H1 (cell line): Measurements from ENCODE around the gene FBXO34. TPM values are rescaled to one million over a fixed set of nuclear protein-coding genes. Genes with fewer than 3 reads are reported as not detected.

Experiments used
- CTCF ChIA-PET: fragments of 300-600 bp; sonication (Branson Sonifier 250); formaldehyde crosslinking; loops from one replicate; lab custom pipeline; 2021; ENCODE audit not compliant: partially characterized antibody; lab: Charles Lee
- POLR2A ChIA-PET: fragments of 300-600 bp; sonication (Branson Sonifier 250); formaldehyde crosslinking; loops from one replicate; lab custom pipeline; 2021; ENCODE audit warnings: inconsistent platforms; ENCODE audit not compliant: partially characterized antibody; lab: Charles Lee
- DNase-seq, 2 experiments: peaks; one replicate each; pipeline versions ENCODE4 v3.0.0 to v3.0.0-alpha.2; 2010 to 2022; ENCODE audit warnings: low spot score in 2 of 2, low read depth in 1 of 2, mixed read lengths in 1 of 2
- FAIRE-seq: peaks from 2 replicates; lab custom pipeline; 2011; peaks lifted over from hg19 to GRCh38; lab: Jason Lieb, UNC
- H2AFZ ChIP-seq: 2 replicates; pipeline ENCODE4 v1.8.1; 2012; ENCODE audit warnings: low read length, inconsistent platforms
- H2AK5ac ChIP-seq: 2 replicates; pipeline ENCODE4 v1.6.1; 2013; ENCODE audit warnings: low read depth, low read length
- H2BK120ac ChIP-seq: replicated peaks from 2 replicates; pipeline ENCODE3; 2013; ENCODE audit warnings: low read depth, low read length, inconsistent platforms
- H2BK12ac ChIP-seq: 2 replicates; pipeline ENCODE4 v1.6.1; 2013; ENCODE audit warnings: low read depth, low read length
- H2BK15ac ChIP-seq: 2 replicates; pipeline ENCODE4 v1.6.1; 2013; ENCODE audit warnings: low read length
- H2BK20ac ChIP-seq: 2 replicates; pipeline ENCODE4 v1.6.1; 2013; ENCODE audit warnings: low read length
- H2BK5ac ChIP-seq: 2 replicates; pipeline ENCODE4 v1.6.1; 2013; ENCODE audit warnings: low read depth, low read length
- H3K14ac ChIP-seq: 2 replicates; pipeline ENCODE4 v1.6.1; 2013; ENCODE audit warnings: inconsistent platforms; ENCODE audit not compliant: insufficient read length
- H3K18ac ChIP-seq: 2 replicates; pipeline ENCODE4 v1.6.1; 2013; ENCODE audit warnings: low read length; ENCODE audit errors: extremely low read depth
- H3K23ac ChIP-seq: 2 replicates; pipeline ENCODE4 v1.6.1; 2013; ENCODE audit warnings: inconsistent platforms; ENCODE audit not compliant: insufficient read length
- H3K23me2 ChIP-seq: 2 replicates; pipeline ENCODE4 v1.6.1; 2013; ENCODE audit warnings: low read depth, low read length
- H3K27ac ChIP-seq: 2 replicates; pipeline ENCODE4 v1.6.1; 2011; ENCODE audit warnings: low read depth, low read length, inconsistent platforms
- H3K27me3 ChIP-seq, 4 experiments: replicated peaks in 1 of 4; 1 replicate in 1 of 4; 2 replicates in 3 of 4; pipeline versions ENCODE4 v1.6.1 to v1.8.1; 2011 to 2013; ENCODE audit warnings: low read length in 3 of 4, mild to moderate bottlenecking in 3 of 4, inconsistent platforms in 2 of 4, mixed read lengths in 2 of 4, moderate library complexity in 1 of 4; ENCODE audit not compliant: control insufficient read depth in 3 of 4, insufficient read depth in 3 of 4; ENCODE audit errors: extremely low read depth in 1 of 4
- H3K36me3 ChIP-seq, 4 experiments: 2 replicates each; pipeline versions ENCODE4 v1.6.1 to v1.8.1; 2011 to 2013; ENCODE audit warnings: mild to moderate bottlenecking in 4 of 4, low read length in 3 of 4, moderate library complexity in 2 of 4, control low read depth in 1 of 4, inconsistent platforms in 1 of 4; ENCODE audit not compliant: insufficient read depth in 4 of 4, control insufficient read depth in 2 of 4
- H3K4ac ChIP-seq: replicated peaks from 2 replicates; pipeline ENCODE3; 2013; ENCODE audit warnings: low read length, low read depth, mixed read lengths, inconsistent platforms; ENCODE audit not compliant: insufficient read length
- H3K4me1 ChIP-seq, 4 experiments: replicated peaks in 1 of 4; 1 replicate in 1 of 4; 2 replicates in 3 of 4; pipeline versions ENCODE4 v1.6.1 to v1.8.1; 2011 to 2013; ENCODE audit warnings: low read length in 3 of 4, inconsistent platforms in 2 of 4, mixed read lengths in 1 of 4; ENCODE audit not compliant: insufficient read depth in 4 of 4, control insufficient read depth in 3 of 4
- H3K4me2 ChIP-seq, 2 experiments: 2 replicates each; pipeline versions ENCODE4 v1.6.1 to v1.8.1; 2011 to 2013; ENCODE audit warnings: low read depth in 2 of 2, low read length in 2 of 2, control low read depth in 1 of 2, inconsistent platforms in 1 of 2, mild to moderate bottlenecking in 1 of 2; ENCODE audit not compliant: insufficient read depth in 1 of 2
- H3K4me3 ChIP-seq, 4 experiments: fragments of 200-600, 300-600 bp in 1 of 4; sonication (generic), shearing (Covaris generic), sonication (Bioruptor Twin) in 1 of 4; 2 replicates each; pipeline versions ENCODE4 v1.5.1 to v1.8.1; 2011 to 2016; ENCODE audit warnings: low read length in 4 of 4, low read depth in 3 of 4, control low read depth in 2 of 4, inconsistent platforms in 2 of 4, mild to moderate bottlenecking in 2 of 4, mixed read lengths in 1 of 4, moderate library complexity in 1 of 4; ENCODE audit not compliant: insufficient read depth in 2 of 4; ENCODE audit errors: extremely low read depth in 1 of 4
- H3K56ac ChIP-seq: replicated peaks from 2 replicates; pipeline ENCODE3; 2013; ENCODE audit warnings: low read depth, mild to moderate bottlenecking, mixed read lengths, low read length, inconsistent platforms; ENCODE audit not compliant: insufficient read length
- H3K79me1 ChIP-seq: 2 replicates; pipeline ENCODE4 v1.6.1; 2013; ENCODE audit warnings: low read depth, low read length, control low read depth
- H3K79me2 ChIP-seq, 2 experiments: 2 replicates each; pipeline versions ENCODE4 v1.6.1 to v1.8.1; 2012 to 2013; ENCODE audit warnings: low read length in 2 of 2, mild to moderate bottlenecking in 2 of 2, inconsistent platforms in 1 of 2; ENCODE audit not compliant: insufficient read depth in 2 of 2, control insufficient read depth in 1 of 2
- H3K9ac ChIP-seq, 4 experiments: replicated peaks in 1 of 4; 1 replicate in 1 of 4; 2 replicates in 3 of 4; pipeline versions ENCODE4 v1.6.1 to v1.8.1; 2011 to 2013; ENCODE audit warnings: low read depth in 3 of 4, low read length in 3 of 4, control low read depth in 2 of 4, mild to moderate bottlenecking in 2 of 4, moderate library complexity in 2 of 4, inconsistent platforms in 1 of 4; ENCODE audit errors: extremely low read depth in 1 of 4
- H3K9me3 ChIP-seq, 2 experiments: 2 replicates each; pipeline versions ENCODE4 v1.6.1 to v1.8.1; 2012 to 2013; ENCODE audit warnings: mild to moderate bottlenecking in 2 of 2, moderate library complexity in 2 of 2, control low read depth in 1 of 2, inconsistent platforms in 1 of 2, low read depth in 1 of 2, low read length in 1 of 2, mixed read lengths in 1 of 2; ENCODE audit not compliant: insufficient read depth in 2 of 2
- H4K20me1 ChIP-seq, 2 experiments: replicated peaks in 1 of 2; 2 replicates each; pipeline versions ENCODE3 to v1.8.1; 2011 to 2013; ENCODE audit warnings: inconsistent platforms in 2 of 2, low read length in 2 of 2, mild to moderate bottlenecking in 1 of 2; ENCODE audit not compliant: insufficient read depth in 2 of 2, control insufficient read depth in 1 of 2
- H4K5ac ChIP-seq: 2 replicates; pipeline ENCODE4 v1.6.1; 2013; ENCODE audit warnings: low read length, low read depth, mixed read lengths, inconsistent platforms; ENCODE audit not compliant: insufficient read length
- H4K8ac ChIP-seq: 2 replicates; pipeline ENCODE4 v1.8.0; 2013; ENCODE audit warnings: mild to moderate bottlenecking, moderate library complexity, low read length, inconsistent platforms; ENCODE audit not compliant: insufficient read depth; ENCODE audit errors: extremely low read depth
- H4K91ac ChIP-seq: replicated peaks from 2 replicates; pipeline ENCODE3; 2013; ENCODE audit warnings: low read length, mixed read lengths, inconsistent platforms; ENCODE audit not compliant: insufficient read length
- BACH1 ChIP-seq: IDR thresholded peaks from 2 replicates; pipeline ENCODE4 v1.6.1; 2012; ENCODE audit warnings: low read length, improper control_type of control experiment
- BRCA1 ChIP-seq: IDR thresholded peaks from 2 replicates; pipeline ENCODE4 v1.6.1; 2012; ENCODE audit warnings: low read depth, low read length, improper control_type of control experiment
- HDAC6 ChIP-seq: IDR thresholded peaks from one replicate; pipeline ENCODE4 v1.7.1; 2012; ENCODE audit warnings: low read depth, mild to moderate bottlenecking, inconsistent platforms, low read length, moderate library complexity
- KDM1A ChIP-seq: fragments of 200-600, 300-600 bp; sonication (generic); IDR thresholded peaks from 2 replicates; pipeline ENCODE4 v1.7.1; 2016; ENCODE audit warnings: mild to moderate bottlenecking, low read length, borderline replicate concordance
- NANOG ChIP-seq: IDR thresholded peaks from 2 replicates; pipeline ENCODE4 v1.6.1; 2011; ENCODE audit warnings: low read length, low read depth, mild to moderate bottlenecking, inconsistent platforms; ENCODE audit not compliant: insufficient read depth, poor library complexity, severe bottlenecking
- RNF2 ChIP-seq: fragments of 200-900, 300-1000 bp; sonication (generic); IDR thresholded peaks from 2 replicates; pipeline ENCODE4 v1.7.1; 2016; ENCODE audit warnings: borderline replicate concordance, low read depth, mild to moderate bottlenecking, antibody characterized with exemption, low read length; ENCODE audit not compliant: poor library complexity, severe bottlenecking; ENCODE audit errors: missing control alignments
- SAP30 ChIP-seq: fragments of 300-600 bp; sonication (generic); IDR thresholded peaks from 2 replicates; pipeline ENCODE4 v1.7.1; 2012; ENCODE audit warnings: low read length, moderate library complexity, mild to moderate bottlenecking, inconsistent platforms; ENCODE audit not compliant: insufficient read depth, insufficient replicate concordance
- SIN3A ChIP-seq, 2 experiments: IDR thresholded peaks in 1 of 2; conservative IDR thresholded peaks in 1 of 2; 2 replicates each; pipeline ENCODE4 v1.6.1; 2011 to 2012; ENCODE audit warnings: low read length in 2 of 2, improper control_type of control experiment in 1 of 2, low read depth in 1 of 2, mild to moderate bottlenecking in 1 of 2
- TAF7 ChIP-seq: optimal IDR thresholded peaks from 2 replicates; pipeline ENCODE3; 2011; ENCODE audit warnings: low read depth, mild to moderate bottlenecking, inconsistent platforms, low read length, moderate library complexity, borderline replicate concordance
- WGBS, 2 experiments: shearing (Covaris generic) in 1 of 2; methylation state at CpG; one replicate each; pipeline versions ENCODE4 v1.1.6 to v1.1.7; 2013 to 2015; ENCODE audit warnings: low lambda C conversion rate in 2 of 2, mixed read lengths in 2 of 2, inconsistent platforms in 1 of 2, low coverage in 1 of 2, missing lambda C conversion rate in 1 of 2; ENCODE audit not compliant: insufficient replicate concordance in 2 of 2, insufficient coverage in 1 of 2, insufficient read length in 1 of 2; ENCODE audit errors: extremely low coverage in 1 of 2, missing lambda C conversion rate in 1 of 2; 5-methylcytosine and 5-hydroxymethylcytosine counted together
- polyA plus RNA-seq, 7 experiments: library from polyadenylated mRNA; depleted of rRNA in 3 of 7; stranded (reverse) in 5 of 7; unstranded in 2 of 7; fragments of >200 nt in 5 of 7; fragments of 200-250 nt in 2 of 7; gene quantifications; 1 replicate in 5 of 7; 2 replicates in 1 of 7; 4 replicates in 1 of 7; pipeline versions ENCODE4 v1.2.1 to v1.2.3, GENCODE V29; 2011 to 2013; ENCODE audit warnings: missing spikeins in 2 of 7, mixed read lengths in 2 of 7
- total RNA-seq: library from RNA; stranded (reverse); fragmentation: NEBNext Ultra II Directional; extraction: Animal tissue kit (Norgen Biotek cat#: 25700); gene quantifications from 2 replicates; pipeline ENCODE4 v1.2.1, GENCODE V29; 2021

The FBXO34 gene
- total and polyA plus RNA-seq, 2 of the 8 experiments (the other 6 are each of a cell fraction or from before 2014, with no cell fraction given): 7.0 to 14.4 TPM

DNA sequence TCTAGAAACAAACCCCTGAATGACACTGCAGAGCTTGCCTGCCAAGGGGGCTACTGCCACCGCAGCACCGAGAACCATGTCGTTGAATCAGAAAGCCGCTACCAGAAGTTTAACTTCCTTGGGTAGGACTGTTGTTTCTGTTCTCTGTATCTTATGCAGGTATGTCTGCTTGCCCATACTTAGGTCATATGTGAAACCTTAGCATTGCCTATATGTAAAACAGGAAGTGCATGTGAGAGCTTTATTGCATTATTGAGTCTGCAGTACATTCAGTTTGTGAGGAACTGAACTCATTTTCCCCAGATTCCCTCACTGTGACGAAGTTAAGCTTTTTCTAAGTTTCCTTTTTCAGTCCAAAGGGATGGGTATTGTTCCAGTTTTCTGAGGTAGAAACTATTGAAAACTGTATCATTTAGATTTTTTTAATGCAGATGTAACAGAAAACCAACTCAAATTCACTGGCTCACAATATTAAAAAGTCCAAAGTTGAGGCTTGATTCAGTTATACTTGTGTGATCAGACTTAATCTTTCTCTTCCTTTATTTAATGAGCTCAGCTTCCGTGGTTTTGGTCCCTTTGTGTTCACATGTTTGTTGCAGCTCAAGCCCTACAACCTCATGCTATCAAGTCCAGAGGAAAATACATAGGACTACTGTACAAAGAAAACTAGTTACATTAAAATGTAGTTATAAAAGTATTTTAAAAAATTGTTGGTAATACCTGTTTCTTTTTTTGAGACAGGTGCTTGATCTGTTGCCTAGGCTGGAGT, 6.9 kb downstream of the FBXO34 start:
- Histone ChIP-seq H2BK15ac (no peak overlapping the region), H2BK120ac (no peak overlapping the region), H3K9ac (no peak overlapping the region), H2BK20ac (no peak overlapping the region), H4K91ac (no peak overlapping the region), H4K20me1 (peaks cover 0 to 5% of the 10 kb centered on the region in 2 experiments), H3K9me3 (no peaks in the 10 kb centered on the region), H3K4me3 (no peak overlapping the region), H3K27me3 (peaks cover 0 to 1% (median 0%) of the 10 kb centered on the region in 4 experiments; a peak in 1 of 7 replicates), H3K4me1 (no peaks in the 10 kb centered on the region), H3K14ac (no peak overlapping the region), H3K23me2 (no peaks in the 10 kb centered on the region), H4K8ac (no peak overlapping the region), H2AFZ (no peak overlapping the region), H4K5ac (no peak overlapping the region), H3K79me1 (peaks cover 4% of the 10 kb centered on the region), H3K23ac (no peak overlapping the region), H3K27ac (no peak overlapping the region), H2BK5ac (no peak overlapping the region), H3K18ac (no peak overlapping the region), H3K56ac (no peak overlapping the region), H3K36me3 (0 out of 8 replicates have a peak, but pooled peaks cover 0 to 3% (median 0%) of the 10 kb centered on the region in 4 experiments), H3K4ac (no peak overlapping the region), H2BK12ac (no peak overlapping the region), H3K4me2 (no peak overlapping the region), H2AK5ac (no peak overlapping the region), H3K79me2 (peaks cover 4 to 73% of the 10 kb centered on the region in 2 experiments; a peak in 3 of 4 replicates)
- ChIA-PET CTCF (interaction anchor here (0.7 to 5.0 kb wide), 5 partner anchors 20 to 76 kb away, joined by 3 to 17 read pairs (median 3); no protein-coding TSS in a partner anchor), POLR2A (no interaction called here)
- DNase-seq (no peak), FAIRE-seq (no peak)
- 93% methylated on average over 6 of the region's 6 CpGs; no CpG with 5 or more reads in 1 of the 2 experiments for WGBS, 2 experiments
- TF ChIP-seq BACH1: no peak
- TF ChIP-seq SAP30: no peak
- no peak for TF ChIP-seq BRCA1
- no peak for TF ChIP-seq TAF7
- no peak for TF ChIP-seq RNF2
- TF ChIP-seq HDAC6: no peak
- TF ChIP-seq SIN3A (conservative IDR thresholded peaks at IDR 0.05 in 1 of 2, IDR thresholded peaks at IDR 0.05 in 1 of 2; ENCODE audit: low read depth in 1 of 2, low read length in 2 of 2): no peak
- TF ChIP-seq NANOG: no peak
- no peak for TF ChIP-seq KDM1A
